ENCODE results near the gene SCFD2. TPM values are rescaled to one million over a fixed set of nuclear protein-coding genes. Genes with fewer than 3 reads are reported as not detected.

SCFD2 gene
- total and polyA plus RNA-seq, 8 donors, result 11.4 to 26.6 (median 13.7) TPM

DNA sequence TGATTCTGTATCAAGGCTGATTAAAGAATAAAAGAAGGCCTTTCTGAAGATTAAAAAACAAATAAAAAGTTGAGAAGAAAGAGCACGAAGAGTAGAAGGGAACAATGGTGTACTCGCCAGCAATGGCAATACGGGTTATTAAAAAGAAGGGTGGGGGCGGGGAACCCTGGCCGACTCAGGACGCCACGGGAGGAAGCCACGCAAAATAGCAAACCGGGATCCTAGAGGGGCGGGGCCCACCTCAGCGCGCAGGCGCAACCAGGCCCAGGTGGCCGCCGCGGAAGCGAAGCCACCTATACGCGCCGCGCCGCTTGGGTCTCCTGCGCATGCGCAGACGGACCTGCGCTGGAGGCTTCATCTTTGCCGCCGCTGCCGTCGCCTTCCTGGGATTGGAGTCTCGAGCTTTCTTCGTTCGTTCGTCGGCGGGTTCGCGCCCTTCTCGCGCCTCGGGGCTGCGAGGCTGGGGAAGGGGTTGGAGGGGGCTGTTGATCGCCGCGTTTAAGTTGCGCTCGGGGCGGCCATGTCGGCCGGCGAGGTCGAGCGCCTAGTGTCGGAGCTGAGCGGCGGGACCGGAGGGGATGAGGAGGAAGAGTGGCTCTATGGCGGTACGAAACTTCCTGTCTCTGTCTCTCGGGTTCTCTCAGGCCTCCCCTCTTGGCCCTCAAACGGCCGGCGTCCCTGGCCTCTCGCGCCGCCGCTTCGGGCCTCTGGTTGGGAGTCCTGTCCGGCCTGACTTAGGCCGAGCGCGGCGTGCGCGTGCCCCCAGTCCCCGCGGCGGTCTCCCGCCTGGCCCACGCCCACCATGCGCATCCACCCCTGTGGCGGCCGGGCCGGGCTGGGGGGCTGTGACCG is 11.7 kb upstream of the SCFD2 start, which contains the start of gene FIP1L1:
Gene FIP1L1 (plus strand): TSS at position 323 of the 852 bp plus-strand sequence. CDS start 198 bp downstream, at position 521.
- intact Hi-C loops (cut with DNase I), result no loop called here
- peak within 1 kb of the TSS; percentile 81 to 92 for H3K27ac ChIP-seq
- TF ChIP-seq, protein P1, sequence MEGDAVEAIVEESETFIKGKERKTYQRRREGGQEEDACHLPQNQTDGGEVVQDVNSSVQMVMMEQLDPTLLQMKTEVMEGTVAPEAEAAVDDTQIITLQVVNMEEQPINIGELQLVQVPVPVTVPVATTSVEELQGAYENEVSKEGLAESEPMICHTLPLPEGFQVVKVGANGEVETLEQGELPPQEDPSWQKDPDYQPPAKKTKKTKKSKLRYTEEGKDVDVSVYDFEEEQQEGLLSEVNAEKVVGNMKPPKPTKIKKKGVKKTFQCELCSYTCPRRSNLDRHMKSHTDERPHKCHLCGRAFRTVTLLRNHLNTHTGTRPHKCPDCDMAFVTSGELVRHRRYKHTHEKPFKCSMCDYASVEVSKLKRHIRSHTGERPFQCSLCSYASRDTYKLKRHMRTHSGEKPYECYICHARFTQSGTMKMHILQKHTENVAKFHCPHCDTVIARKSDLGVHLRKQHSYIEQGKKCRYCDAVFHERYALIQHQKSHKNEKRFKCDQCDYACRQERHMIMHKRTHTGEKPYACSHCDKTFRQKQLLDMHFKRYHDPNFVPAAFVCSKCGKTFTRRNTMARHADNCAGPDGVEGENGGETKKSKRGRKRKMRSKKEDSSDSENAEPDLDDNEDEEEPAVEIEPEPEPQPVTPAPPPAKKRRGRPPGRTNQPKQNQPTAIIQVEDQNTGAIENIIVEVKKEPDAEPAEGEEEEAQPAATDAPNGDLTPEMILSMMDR (IDR thresholded peaks at IDR 0.05), result no peak
- DNase-seq, result peak; percentile 92 to 99 (median 96)
- peaks cover 0 to 28% of the 10 kb centered on the region in 2 donors for H3K4me1 ChIP-seq
- H3K36me3 ChIP-seq, result peaks cover 0 to 4% of the 10 kb centered on the region in 2 donors
- no peaks in the 10 kb centered on the region for H3K9me3 ChIP-seq
- peak within 1 kb of the TSS; percentile 84 to 96 for H3K4me3 ChIP-seq
- no peaks in the 10 kb centered on the region for H3K27me3 ChIP-seq
- peak; percentile 99 for ATAC-seq

DNA sequence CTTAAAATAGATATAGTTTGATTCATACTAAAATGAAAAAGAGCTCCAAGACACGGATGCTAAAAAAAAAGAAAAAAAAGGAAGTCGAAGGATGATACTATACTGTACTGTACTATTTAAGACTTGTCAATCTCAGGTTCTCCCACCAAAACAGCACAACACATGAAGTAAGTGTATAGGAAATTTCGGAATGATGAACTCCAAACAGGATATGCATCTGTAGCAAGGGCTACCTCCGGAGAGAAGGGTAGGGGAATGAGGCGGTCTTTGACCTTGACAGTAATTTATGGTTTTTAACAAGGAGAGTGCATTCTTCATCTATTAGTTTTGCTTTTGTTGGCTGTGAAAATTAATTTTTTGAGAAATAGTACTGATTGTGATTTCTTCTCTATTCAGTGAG is 11.0 kb upstream of the SCFD2 start:
- H3K9me3 ChIP-seq, result no peaks in the 10 kb centered on the region
- H3K4me1 ChIP-seq, result peaks cover 0 to 28% of the 10 kb centered on the region in 2 donors
- DNase-seq (no peak), ATAC-seq (no peak)
- peak overlapping the region; percentile 84 to 96 for H3K4me3 ChIP-seq
- intact Hi-C loops (cut with DNase I), result no loop called here
- H3K27me3 ChIP-seq, result no peaks in the 10 kb centered on the region
- no peaks in the 10 kb centered on the region for H3K36me3 ChIP-seq
- TF ChIP-seq, protein P1 (IDR thresholded peaks at IDR 0.05), result no peak
- H3K27ac ChIP-seq, result peak overlapping the region in 1 of 2 donors; percentile 92

DNA sequence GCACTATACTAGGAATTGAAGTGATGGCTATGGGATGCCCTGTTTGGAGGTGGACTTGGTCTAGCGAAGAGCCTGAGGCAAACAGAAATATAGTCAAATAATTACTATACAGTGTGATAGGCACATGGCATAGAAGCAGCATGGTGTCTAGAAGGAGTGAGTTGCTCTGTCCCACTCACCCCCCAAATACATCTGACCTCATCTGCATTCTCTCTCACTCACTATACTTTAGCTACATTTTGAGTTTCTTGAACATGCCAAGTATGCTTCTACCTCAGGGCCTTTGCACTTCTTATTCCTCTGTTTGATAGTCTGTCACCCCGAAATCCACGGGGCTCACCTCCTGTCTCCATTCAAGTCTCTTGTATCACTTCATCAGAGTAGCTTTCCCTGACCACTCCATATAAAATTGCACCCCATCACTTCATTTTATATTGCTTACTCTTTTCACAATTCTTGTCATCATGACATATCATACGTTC is 9.0 kb upstream of the SCFD2 start:
- Histone ChIP-seq H3K4me1 (peaks cover 0 to 20% of the 10 kb centered on the region in 2 donors), H3K36me3 (no peaks in the 10 kb centered on the region), H3K9me3 (no peaks in the 10 kb centered on the region), H3K27ac (no peak overlapping the region), H3K27me3 (peaks cover 0 to 13% of the 10 kb centered on the region in 2 donors), H3K4me3 (no peak overlapping the region)
- DNase-seq (no peak), ATAC-seq (no peak)
- TF ChIP-seq, protein P1 (IDR thresholded peaks at IDR 0.05), result no peak
- intact Hi-C loops (cut with DNase I), result no loop called here

DNA sequence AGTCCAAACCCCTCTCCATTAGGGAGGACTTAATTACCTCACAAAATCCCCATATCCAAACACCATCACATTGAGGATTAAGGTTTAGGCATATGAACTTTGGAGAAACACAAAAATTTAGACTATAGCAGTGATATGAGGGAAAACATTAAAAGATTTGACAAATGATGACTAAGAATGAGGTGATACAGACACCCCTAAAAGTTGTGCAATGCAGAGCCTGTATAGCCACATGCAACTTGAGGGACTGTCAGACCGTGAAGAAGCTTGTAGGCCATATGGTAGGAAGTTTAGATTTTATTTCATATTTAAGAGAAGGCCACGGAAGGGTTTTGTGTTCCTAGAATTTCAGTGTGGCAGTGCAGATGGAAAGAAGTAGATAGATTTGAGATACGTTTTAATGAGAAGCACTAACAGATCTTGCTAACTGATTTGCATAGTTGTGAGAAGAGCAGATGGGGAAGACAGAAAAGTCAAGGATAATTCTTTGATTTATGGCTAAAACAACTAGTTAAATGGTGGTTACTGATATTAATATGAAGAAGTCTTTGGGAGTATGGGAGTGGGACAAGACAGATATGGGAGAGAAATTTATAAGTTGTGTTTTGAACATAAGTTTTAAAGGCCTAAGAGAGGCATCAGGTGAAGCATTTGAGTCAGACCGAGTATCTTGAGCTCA is 6.1 kb upstream of the SCFD2 start:
- TF ChIP-seq, protein P1 (IDR thresholded peaks at IDR 0.05), result no peak
- H3K36me3 ChIP-seq, result no peaks in the 10 kb centered on the region
- H3K4me1 ChIP-seq, result no peaks in the 10 kb centered on the region
- peaks cover 0 to 24% of the 10 kb centered on the region in 2 donors for H3K27me3 ChIP-seq
- DNase-seq, result no peak
- ATAC-seq, result no peak
- no peak overlapping the region for H3K4me3 ChIP-seq
- no peaks in the 10 kb centered on the region for H3K9me3 ChIP-seq
- no peak overlapping the region for H3K27ac ChIP-seq
- intact Hi-C loops (cut with DNase I), result no loop called here

- TF ChIP-seq, protein P1 (IDR thresholded peaks at IDR 0.05), result no peak
Observed at GRCh38 chr4:53371049-53371448, 5.2 kb upstream of the SCFD2 start.

More at GRCh38 chr4:53371049-53371448, 5.2 kb upstream of the SCFD2 start:
- Histone ChIP-seq H3K4me3 (no peak overlapping the region), H3K9me3 (no peaks in the 10 kb centered on the region), H3K27me3 (peaks cover 0 to 24% of the 10 kb centered on the region in 2 donors), H3K4me1 (no peaks in the 10 kb centered on the region), H3K36me3 (no peaks in the 10 kb centered on the region), H3K27ac (no peak overlapping the region)
- no peak for DNase-seq
- no peak for ATAC-seq
- intact Hi-C loops (cut with DNase I), result no loop called here

Data from left lung (tissue), 10 donors.